Chondrocyte (in vitro differentiated cells): ENCODE measurements around the gene XDH. TPM values are rescaled to one million over a fixed set of nuclear protein-coding genes. Genes with fewer than 3 reads are reported as not detected.

Source experiments
- DNase-seq: peaks from one replicate; pipeline ENCODE4 v3.0.0; 2021; ENCODE audit warnings: mixed read lengths, low spot score
- H3K27ac Mint-ChIP-seq: one replicate; pipeline ENCODE4 v1.8.0; 2021; ENCODE audit warnings: mild to moderate bottlenecking, moderate library complexity, mixed read lengths; ENCODE audit not compliant: unreplicated experiment
- H3K27me3 Mint-ChIP-seq: 2 replicates; pipeline ENCODE4 v1.8.0; 2021; ENCODE audit warnings: low read depth, mixed read lengths
- H3K36me3 Mint-ChIP-seq: 2 replicates; pipeline ENCODE4 v1.8.0; 2021; ENCODE audit warnings: low read depth, mixed read lengths
- H3K4me1 Mint-ChIP-seq: 2 replicates; pipeline ENCODE4 v1.8.0; 2021; ENCODE audit warnings: low read depth, mild to moderate bottlenecking, mixed read lengths
- H3K4me3 Mint-ChIP-seq: one replicate; pipeline ENCODE4 v1.8.0; 2021; ENCODE audit warnings: mild to moderate bottlenecking, moderate library complexity, mixed read lengths; ENCODE audit not compliant: unreplicated experiment
- H3K9me3 Mint-ChIP-seq: 2 replicates; pipeline ENCODE4 v1.8.0; 2021; ENCODE audit warnings: low read depth, mixed read lengths
- total RNA-seq: library from RNA; stranded (reverse); gene quantifications from 3 replicates; pipeline ENCODE4 v1.2.1, GENCODE V29; 2021
- TF ChIP-seq, protein P1 (sequence below): fragments of 200-600 bp; sonication (generic); IDR thresholded peaks from 2 replicates; pipeline ENCODE4 v1.5.0; 2021; ENCODE audit warnings: antibody characterized with exemption, mild to moderate bottlenecking, moderate library complexity

Gene XDH
- total RNA-seq, 1 donor from 2014 or later: 0.12 TPM

DNA sequence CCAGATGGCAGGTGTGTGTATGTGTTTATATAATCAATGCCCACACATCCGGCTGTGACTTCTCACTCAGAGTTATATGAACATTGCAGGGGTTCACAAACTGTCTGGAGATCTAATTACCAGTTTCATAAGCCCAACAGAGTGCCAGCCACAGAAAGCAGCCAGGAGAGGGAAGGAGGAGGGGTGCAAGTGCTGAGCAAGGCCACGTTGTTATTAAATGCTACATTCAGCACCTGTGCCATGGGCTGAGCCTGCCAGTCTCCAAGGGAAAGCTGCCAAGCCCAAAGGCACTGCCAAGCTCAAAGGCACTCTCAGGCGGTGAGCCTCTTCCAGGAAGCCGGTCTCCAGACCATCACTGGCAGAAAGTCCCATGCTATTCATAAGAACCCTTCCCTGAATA lies 17.4 kb downstream of the XDH start:
- Mint-ChIP-seq H3K4me1 (peaks cover 9% of the 10 kb centered on the region), H3K4me3 (no peak overlapping the region), H3K36me3 (no peaks in the 10 kb centered on the region), H3K9me3 (peaks cover 9% of the 10 kb centered on the region), H3K27ac (no peak overlapping the region), H3K27me3 (no peaks in the 10 kb centered on the region)
- TF ChIP-seq, protein P1, sequence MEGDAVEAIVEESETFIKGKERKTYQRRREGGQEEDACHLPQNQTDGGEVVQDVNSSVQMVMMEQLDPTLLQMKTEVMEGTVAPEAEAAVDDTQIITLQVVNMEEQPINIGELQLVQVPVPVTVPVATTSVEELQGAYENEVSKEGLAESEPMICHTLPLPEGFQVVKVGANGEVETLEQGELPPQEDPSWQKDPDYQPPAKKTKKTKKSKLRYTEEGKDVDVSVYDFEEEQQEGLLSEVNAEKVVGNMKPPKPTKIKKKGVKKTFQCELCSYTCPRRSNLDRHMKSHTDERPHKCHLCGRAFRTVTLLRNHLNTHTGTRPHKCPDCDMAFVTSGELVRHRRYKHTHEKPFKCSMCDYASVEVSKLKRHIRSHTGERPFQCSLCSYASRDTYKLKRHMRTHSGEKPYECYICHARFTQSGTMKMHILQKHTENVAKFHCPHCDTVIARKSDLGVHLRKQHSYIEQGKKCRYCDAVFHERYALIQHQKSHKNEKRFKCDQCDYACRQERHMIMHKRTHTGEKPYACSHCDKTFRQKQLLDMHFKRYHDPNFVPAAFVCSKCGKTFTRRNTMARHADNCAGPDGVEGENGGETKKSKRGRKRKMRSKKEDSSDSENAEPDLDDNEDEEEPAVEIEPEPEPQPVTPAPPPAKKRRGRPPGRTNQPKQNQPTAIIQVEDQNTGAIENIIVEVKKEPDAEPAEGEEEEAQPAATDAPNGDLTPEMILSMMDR: no peak
- DNase-seq: no peak

DNA sequence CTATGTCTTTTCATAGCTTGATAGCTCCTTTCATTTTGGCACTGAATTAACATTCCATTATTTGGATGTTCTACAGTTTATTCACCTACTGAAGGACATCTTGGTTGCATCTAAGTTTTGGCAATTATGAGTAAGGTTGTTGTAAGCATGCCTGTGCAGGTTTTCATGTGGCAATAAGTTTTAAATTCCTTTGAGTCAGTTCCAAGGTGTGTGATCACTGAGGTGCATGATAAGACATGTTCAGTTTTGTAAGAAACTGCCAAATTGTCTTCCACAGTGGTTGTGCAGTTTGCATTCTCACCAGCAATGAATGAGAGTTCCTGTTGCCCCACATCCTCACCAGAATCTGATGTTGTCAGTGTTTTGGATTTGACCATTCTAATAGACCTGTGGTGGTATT lies 24.2 kb downstream of the XDH start:
- Mint-ChIP-seq H3K36me3 (no peaks in the 10 kb centered on the region), H3K27me3 (no peaks in the 10 kb centered on the region), H3K4me1 (peaks cover under 1% of the 10 kb centered on the region), H3K27ac (no peak overlapping the region), H3K9me3 (peaks cover 9% of the 10 kb centered on the region), H3K4me3 (no peak overlapping the region)
- TF ChIP-seq, protein P1: no peak
- DNase-seq: no peak

DNA sequence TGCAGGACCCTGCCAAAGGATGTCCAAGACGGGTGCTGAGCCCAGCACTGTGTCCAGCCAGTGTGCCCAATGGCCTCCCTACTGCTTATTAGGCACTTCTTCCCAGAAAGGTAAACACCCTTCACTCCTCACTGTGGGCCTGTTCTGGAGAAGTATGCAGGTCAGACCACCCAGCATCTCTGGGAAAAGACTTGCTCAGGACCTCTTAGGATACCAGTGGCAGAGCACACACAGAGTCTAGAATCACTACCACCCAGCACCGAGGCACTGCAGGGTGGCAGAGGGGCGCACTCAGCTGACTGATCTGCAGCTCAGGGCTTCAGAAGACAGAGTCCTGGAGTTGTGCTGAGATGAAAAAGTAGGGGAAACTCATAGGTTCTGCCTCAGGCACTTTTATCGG lies 25.8 kb downstream of the XDH start:
- H3K36me3 Mint-ChIP-seq: no peaks in the 10 kb centered on the region
- TF ChIP-seq, protein P1: no peak
- H3K27me3 Mint-ChIP-seq: no peaks in the 10 kb centered on the region
- H3K4me3 Mint-ChIP-seq: no peak overlapping the region
- no peak overlapping the region for H3K27ac Mint-ChIP-seq
- no peak for DNase-seq
- H3K9me3 Mint-ChIP-seq: peaks cover 9% of the 10 kb centered on the region
- peaks cover 16% of the 10 kb centered on the region for H3K4me1 Mint-ChIP-seq

DNA sequence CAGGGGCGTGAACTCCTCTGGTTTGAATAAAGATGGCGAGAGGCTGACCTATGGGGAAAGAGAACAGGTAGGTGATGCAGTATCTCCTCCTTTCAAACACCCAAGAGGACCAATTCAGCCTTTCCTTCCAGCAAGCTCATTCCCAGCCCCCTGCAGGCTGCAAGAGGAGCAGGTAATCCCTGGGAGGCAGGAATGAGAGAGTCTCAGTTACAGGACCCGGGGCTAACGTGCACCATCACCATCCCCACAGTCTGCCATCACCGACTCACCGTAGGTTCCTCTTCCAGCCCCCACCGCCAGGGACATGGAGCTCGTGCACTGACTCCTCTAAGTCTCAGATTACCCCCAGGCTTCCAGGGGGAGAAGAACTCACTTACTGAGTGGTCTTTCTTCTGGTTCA lies 26.7 kb downstream of the XDH start:
- no peak for DNase-seq
- H3K4me1 Mint-ChIP-seq: peaks cover 19% of the 10 kb centered on the region
- H3K27ac Mint-ChIP-seq: no peak overlapping the region
- TF ChIP-seq, protein P1: no peak
- no peaks in the 10 kb centered on the region for H3K36me3 Mint-ChIP-seq
- no peaks in the 10 kb centered on the region for H3K27me3 Mint-ChIP-seq
- no peak overlapping the region for H3K4me3 Mint-ChIP-seq
- peaks cover 1% of the 10 kb centered on the region for H3K9me3 Mint-ChIP-seq

DNA sequence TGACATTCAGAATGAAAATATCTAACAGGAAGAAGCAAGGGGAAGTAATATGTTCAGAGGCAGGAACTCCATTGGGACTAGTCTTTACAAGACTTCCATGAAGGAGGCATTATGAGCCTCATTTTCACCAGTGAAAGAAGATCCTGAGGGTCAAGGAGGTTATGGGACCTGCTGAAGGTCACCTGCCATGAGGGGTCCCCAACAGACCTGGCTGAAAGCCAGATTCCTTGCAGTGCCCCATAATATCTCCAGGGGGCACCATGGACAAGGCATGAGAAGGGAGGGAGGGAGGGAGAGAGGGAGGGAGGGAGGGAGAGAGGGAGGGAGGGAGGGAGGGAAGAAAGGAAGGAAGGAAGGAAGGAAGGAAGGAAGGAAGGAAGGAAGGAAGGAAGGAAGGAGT lies 27.9 kb downstream of the XDH start:
- H3K4me1 Mint-ChIP-seq: peaks cover 19% of the 10 kb centered on the region
- DNase-seq: no peak
- H3K9me3 Mint-ChIP-seq: no peaks in the 10 kb centered on the region
- no peaks in the 10 kb centered on the region for H3K36me3 Mint-ChIP-seq
- H3K27me3 Mint-ChIP-seq: no peaks in the 10 kb centered on the region
- no peak overlapping the region for H3K4me3 Mint-ChIP-seq
- TF ChIP-seq, protein P1: peak; percentile 39
- H3K27ac Mint-ChIP-seq: no peak overlapping the region
